WERI-Rb-1 (cell line): Measurements from ENCODE around the gene DCLRE1B.
A peak's percentile ranks its signal among the peaks of the same experiment; 100 is the strongest.

Source experiments
- DNase-seq: peaks from one replicate; pipeline ENCODE4 v3.0.0-alpha.2; 2020
- H3K27ac ChIP-seq: fragments of 250-450 bp; sonication (Bioruptor Pico); 2 replicates; pipeline ENCODE4 v1.5.1; 2020; ENCODE audit warnings: mild to moderate bottlenecking, moderate library complexity
- H3K27me3 ChIP-seq: fragments of 250-450 bp; sonication (Bioruptor Pico); 2 replicates; pipeline ENCODE4 v1.5.1; 2021; ENCODE audit warnings: mild to moderate bottlenecking, low read depth, moderate library complexity; ENCODE audit not compliant: insufficient read depth, severe bottlenecking
- H3K36me3 ChIP-seq: fragments of 250-450 bp; sonication (Bioruptor Pico); 2 replicates; pipeline ENCODE4 v1.5.1; 2020; ENCODE audit warnings: mild to moderate bottlenecking, moderate library complexity
- H3K4me3 ChIP-seq: 2 replicates; pipeline ENCODE4 v1.5.1; 2011; ENCODE audit warnings: low read depth, mild to moderate bottlenecking, control low read depth, low read length
- H3K9me3 ChIP-seq: fragments of 250-450 bp; sonication (Bioruptor Pico); 2 replicates; pipeline ENCODE4 v1.5.1; 2021; ENCODE audit warnings: mild to moderate bottlenecking, moderate library complexity; ENCODE audit not compliant: severe bottlenecking
- TF ChIP-seq, protein P1 (sequence below): IDR thresholded peaks from 2 replicates; pipeline ENCODE4 v1.5.1; 2011; ENCODE audit warnings: low read depth, mild to moderate bottlenecking, control low read depth, inconsistent platforms, low read length

DCLRE1B gene

DNA sequence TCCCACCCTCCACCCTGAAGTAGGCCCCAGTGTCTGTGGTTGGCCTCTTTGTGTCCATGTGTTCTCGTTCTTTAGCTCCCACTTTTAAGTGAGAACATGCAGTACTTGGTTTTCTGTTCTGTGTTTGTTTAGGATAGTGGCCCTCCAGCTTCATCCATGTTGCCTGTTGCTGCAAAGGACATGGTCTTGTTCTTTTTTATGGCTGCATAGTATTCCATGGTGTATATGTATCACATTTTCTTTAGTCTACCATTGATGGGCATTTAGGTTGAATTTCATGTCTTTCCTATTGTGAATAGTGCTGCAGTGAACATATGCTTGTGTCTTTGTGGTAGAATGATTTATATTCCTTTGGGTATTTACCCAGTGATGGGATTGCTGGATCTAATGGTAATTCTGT lies 30.1 kb downstream of the DCLRE1B start:
- Histone ChIP-seq H3K36me3 (peaks cover 4% of the 10 kb centered on the region; the same call in 1 of the 2 replicates), H3K4me3 (no peak overlapping the region)

DNA sequence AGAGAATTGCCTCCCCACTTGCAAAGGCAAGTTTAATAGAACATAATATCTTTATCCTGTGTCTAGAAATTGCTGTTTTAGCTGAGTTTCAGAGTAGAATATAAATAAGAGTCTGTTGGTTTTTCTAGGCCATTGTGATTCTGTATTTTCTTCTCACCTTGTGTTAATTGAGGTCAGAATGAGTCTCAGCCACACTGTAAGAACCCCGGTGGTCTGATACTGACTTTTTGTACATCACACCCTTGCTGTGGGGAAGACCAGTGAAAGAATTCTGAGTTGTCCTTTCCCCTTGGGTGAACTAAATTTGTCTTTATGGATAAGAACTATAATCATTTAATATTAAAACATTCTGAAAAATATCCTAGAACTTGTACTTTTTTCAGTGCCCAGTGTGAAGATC lies 30.8 kb downstream of the DCLRE1B start:
- Histone ChIP-seq H3K4me3 (no peak overlapping the region), H3K36me3 (peaks cover 12% of the 10 kb centered on the region), H3K9me3 (no peaks in the 10 kb centered on the region), H3K27me3 (no peaks in the 10 kb centered on the region), H3K27ac (no peak overlapping the region)
- DNase-seq: no peak
- TF ChIP-seq, protein P1, sequence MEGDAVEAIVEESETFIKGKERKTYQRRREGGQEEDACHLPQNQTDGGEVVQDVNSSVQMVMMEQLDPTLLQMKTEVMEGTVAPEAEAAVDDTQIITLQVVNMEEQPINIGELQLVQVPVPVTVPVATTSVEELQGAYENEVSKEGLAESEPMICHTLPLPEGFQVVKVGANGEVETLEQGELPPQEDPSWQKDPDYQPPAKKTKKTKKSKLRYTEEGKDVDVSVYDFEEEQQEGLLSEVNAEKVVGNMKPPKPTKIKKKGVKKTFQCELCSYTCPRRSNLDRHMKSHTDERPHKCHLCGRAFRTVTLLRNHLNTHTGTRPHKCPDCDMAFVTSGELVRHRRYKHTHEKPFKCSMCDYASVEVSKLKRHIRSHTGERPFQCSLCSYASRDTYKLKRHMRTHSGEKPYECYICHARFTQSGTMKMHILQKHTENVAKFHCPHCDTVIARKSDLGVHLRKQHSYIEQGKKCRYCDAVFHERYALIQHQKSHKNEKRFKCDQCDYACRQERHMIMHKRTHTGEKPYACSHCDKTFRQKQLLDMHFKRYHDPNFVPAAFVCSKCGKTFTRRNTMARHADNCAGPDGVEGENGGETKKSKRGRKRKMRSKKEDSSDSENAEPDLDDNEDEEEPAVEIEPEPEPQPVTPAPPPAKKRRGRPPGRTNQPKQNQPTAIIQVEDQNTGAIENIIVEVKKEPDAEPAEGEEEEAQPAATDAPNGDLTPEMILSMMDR: no peak

More for the DNA sequence above, 30.1 kb downstream of the DCLRE1B start:
- Histone ChIP-seq H3K27me3 (no peaks in the 10 kb centered on the region), H3K9me3 (no peaks in the 10 kb centered on the region), H3K27ac (no peak overlapping the region)
- no peak for DNase-seq
- TF ChIP-seq, protein P1: no peak

DNA sequence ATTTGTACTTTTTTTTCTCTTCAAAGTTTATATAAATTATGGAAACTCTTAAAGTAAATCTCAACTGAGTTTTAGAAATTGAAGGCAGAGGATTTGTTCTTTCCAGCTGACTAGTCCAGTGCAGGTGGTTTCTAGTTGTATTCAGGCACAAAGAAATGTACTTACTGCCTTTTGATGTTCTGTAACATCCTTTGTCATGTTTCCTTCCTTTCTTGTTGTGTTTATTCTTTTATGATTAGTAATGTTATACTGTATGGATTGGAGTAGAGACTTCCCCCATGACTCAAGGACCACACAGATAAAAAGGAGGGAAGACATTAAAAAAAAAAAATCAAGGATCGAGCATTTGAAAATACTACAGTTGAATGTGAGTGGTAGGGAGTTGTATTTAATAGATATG lies 32.0 kb downstream of the DCLRE1B start:
- Histone ChIP-seq H3K9me3 (no peaks in the 10 kb centered on the region), H3K27me3 (no peaks in the 10 kb centered on the region), H3K27ac (no peak overlapping the region), H3K36me3 (peaks cover 24% of the 10 kb centered on the region), H3K4me3 (no peak overlapping the region)
- TF ChIP-seq, protein P1: no peak
- no peak for DNase-seq

DNA sequence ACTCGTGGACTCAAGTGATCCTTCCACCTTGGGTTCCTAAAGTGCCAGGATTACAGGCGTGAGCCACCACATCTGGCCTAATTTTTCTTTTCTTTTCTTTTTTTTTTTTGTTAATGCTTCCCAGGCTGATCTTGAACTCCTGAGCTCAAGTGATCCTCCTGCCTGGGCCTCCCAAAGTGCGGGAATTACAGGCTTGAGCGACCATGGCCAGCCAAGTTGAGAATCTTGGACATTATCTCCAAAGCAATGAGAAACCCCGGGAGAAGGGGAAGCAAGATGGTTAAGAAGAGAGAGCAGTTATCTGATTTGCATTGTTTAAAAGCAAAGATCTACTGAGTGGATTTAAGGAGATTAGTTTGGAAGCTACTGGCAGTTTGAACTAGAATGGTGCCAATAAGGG lies 33.1 kb downstream of the DCLRE1B start:
- Histone ChIP-seq H3K4me3 (no peak overlapping the region), H3K27ac (peak overlapping the region; percentile 72), H3K27me3 (no peaks in the 10 kb centered on the region), H3K36me3 (peaks cover 34% of the 10 kb centered on the region), H3K9me3 (no peaks in the 10 kb centered on the region)
- TF ChIP-seq, protein P1: no peak
- peak; percentile 65 for DNase-seq

DNA sequence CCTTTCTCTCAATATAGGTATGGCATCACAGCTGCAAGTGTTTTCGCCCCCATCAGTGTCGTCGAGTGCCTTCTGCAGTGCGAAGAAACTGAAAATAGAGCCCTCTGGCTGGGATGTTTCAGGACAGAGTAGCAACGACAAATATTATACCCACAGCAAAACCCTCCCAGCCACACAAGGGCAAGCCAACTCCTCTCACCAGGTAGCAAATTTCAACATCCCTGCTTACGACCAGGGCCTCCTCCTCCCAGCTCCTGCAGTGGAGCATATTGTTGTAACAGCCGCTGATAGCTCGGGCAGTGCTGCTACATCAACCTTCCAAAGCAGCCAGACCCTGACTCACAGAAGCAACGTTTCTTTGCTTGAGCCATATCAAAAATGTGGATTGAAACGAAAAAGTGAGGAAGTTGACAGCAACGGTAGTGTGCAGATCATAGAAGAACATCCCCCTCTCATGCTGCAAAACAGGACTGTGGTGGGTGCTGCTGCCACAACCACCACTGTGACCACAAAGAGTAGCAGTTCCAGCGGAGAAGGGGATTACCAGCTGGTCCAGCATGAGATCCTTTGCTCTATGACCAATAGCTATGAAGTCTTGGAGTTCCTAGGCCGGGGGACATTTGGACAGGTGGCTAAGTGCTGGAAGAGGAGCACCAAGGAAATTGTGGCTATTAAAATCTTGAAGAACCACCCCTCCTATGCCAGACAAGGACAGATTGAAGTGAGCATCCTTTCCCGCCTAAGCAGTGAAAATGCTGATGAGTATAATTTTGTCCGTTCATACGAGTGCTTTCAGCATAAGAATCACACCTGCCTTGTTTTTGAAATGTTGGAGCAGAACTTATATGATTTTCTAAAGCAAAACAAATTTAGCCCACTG lies 35.5 kb downstream of the DCLRE1B start:
- Histone ChIP-seq H3K36me3 (peaks cover 47% of the 10 kb centered on the region), H3K27ac (peak overlapping the region; percentile 33), H3K9me3 (no peaks in the 10 kb centered on the region), H3K4me3 (no peak overlapping the region), H3K27me3 (no peaks in the 10 kb centered on the region)
- no peak for DNase-seq
- TF ChIP-seq, protein P1: no peak
